H1 (cell line): ENCODE measurements around the gene SRRM4. TPM values are rescaled to one million over a fixed set of nuclear protein-coding genes. Genes with fewer than 3 reads are reported as not detected.

Experiments used
- CTCF ChIA-PET: fragments of 300-600 bp; sonication (Branson Sonifier 250); formaldehyde crosslinking; loops from one replicate; lab custom pipeline; 2021; ENCODE audit not compliant: partially characterized antibody; lab: Charles Lee
- POLR2A ChIA-PET: fragments of 300-600 bp; sonication (Branson Sonifier 250); formaldehyde crosslinking; loops from one replicate; lab custom pipeline; 2021; ENCODE audit warnings: inconsistent platforms; ENCODE audit not compliant: partially characterized antibody; lab: Charles Lee
- DNase-seq, 2 experiments: peaks; one replicate each; pipeline versions ENCODE4 v3.0.0 to v3.0.0-alpha.2; 2010 to 2022; ENCODE audit warnings: low spot score in 2 of 2, low read depth in 1 of 2, mixed read lengths in 1 of 2
- FAIRE-seq: peaks from 2 replicates; lab custom pipeline; 2011; peaks lifted over from hg19 to GRCh38; lab: Jason Lieb, UNC
- H2AFZ ChIP-seq: 2 replicates; pipeline ENCODE4 v1.8.1; 2012; ENCODE audit warnings: low read length, inconsistent platforms
- H2AK5ac ChIP-seq: 2 replicates; pipeline ENCODE4 v1.6.1; 2013; ENCODE audit warnings: low read depth, low read length
- H2BK120ac ChIP-seq: replicated peaks from 2 replicates; pipeline ENCODE3; 2013; ENCODE audit warnings: low read depth, low read length, inconsistent platforms
- H2BK12ac ChIP-seq: 2 replicates; pipeline ENCODE4 v1.6.1; 2013; ENCODE audit warnings: low read depth, low read length
- H2BK15ac ChIP-seq: 2 replicates; pipeline ENCODE4 v1.6.1; 2013; ENCODE audit warnings: low read length
- H2BK20ac ChIP-seq: 2 replicates; pipeline ENCODE4 v1.6.1; 2013; ENCODE audit warnings: low read length
- H2BK5ac ChIP-seq: 2 replicates; pipeline ENCODE4 v1.6.1; 2013; ENCODE audit warnings: low read depth, low read length
- H3K14ac ChIP-seq: 2 replicates; pipeline ENCODE4 v1.6.1; 2013; ENCODE audit warnings: inconsistent platforms; ENCODE audit not compliant: insufficient read length
- H3K18ac ChIP-seq: 2 replicates; pipeline ENCODE4 v1.6.1; 2013; ENCODE audit warnings: low read length; ENCODE audit errors: extremely low read depth
- H3K23ac ChIP-seq: 2 replicates; pipeline ENCODE4 v1.6.1; 2013; ENCODE audit warnings: inconsistent platforms; ENCODE audit not compliant: insufficient read length
- H3K23me2 ChIP-seq: 2 replicates; pipeline ENCODE4 v1.6.1; 2013; ENCODE audit warnings: low read depth, low read length
- H3K27ac ChIP-seq: 2 replicates; pipeline ENCODE4 v1.6.1; 2011; ENCODE audit warnings: low read depth, low read length, inconsistent platforms
- H3K27me3 ChIP-seq, 4 experiments: replicated peaks in 1 of 4; 1 replicate in 1 of 4; 2 replicates in 3 of 4; pipeline versions ENCODE4 v1.6.1 to v1.8.1; 2011 to 2013; ENCODE audit warnings: low read length in 3 of 4, mild to moderate bottlenecking in 3 of 4, inconsistent platforms in 2 of 4, mixed read lengths in 2 of 4, moderate library complexity in 1 of 4; ENCODE audit not compliant: control insufficient read depth in 3 of 4, insufficient read depth in 3 of 4; ENCODE audit errors: extremely low read depth in 1 of 4
- H3K36me3 ChIP-seq, 4 experiments: 2 replicates each; pipeline versions ENCODE4 v1.6.1 to v1.8.1; 2011 to 2013; ENCODE audit warnings: mild to moderate bottlenecking in 4 of 4, low read length in 3 of 4, moderate library complexity in 2 of 4, control low read depth in 1 of 4, inconsistent platforms in 1 of 4; ENCODE audit not compliant: insufficient read depth in 4 of 4, control insufficient read depth in 2 of 4
- H3K4ac ChIP-seq: replicated peaks from 2 replicates; pipeline ENCODE3; 2013; ENCODE audit warnings: low read length, low read depth, mixed read lengths, inconsistent platforms; ENCODE audit not compliant: insufficient read length
- H3K4me1 ChIP-seq, 4 experiments: replicated peaks in 1 of 4; 1 replicate in 1 of 4; 2 replicates in 3 of 4; pipeline versions ENCODE4 v1.6.1 to v1.8.1; 2011 to 2013; ENCODE audit warnings: low read length in 3 of 4, inconsistent platforms in 2 of 4, mixed read lengths in 1 of 4; ENCODE audit not compliant: insufficient read depth in 4 of 4, control insufficient read depth in 3 of 4
- H3K4me2 ChIP-seq, 2 experiments: 2 replicates each; pipeline versions ENCODE4 v1.6.1 to v1.8.1; 2011 to 2013; ENCODE audit warnings: low read depth in 2 of 2, low read length in 2 of 2, control low read depth in 1 of 2, inconsistent platforms in 1 of 2, mild to moderate bottlenecking in 1 of 2; ENCODE audit not compliant: insufficient read depth in 1 of 2
- H3K4me3 ChIP-seq, 4 experiments: fragments of 200-600, 300-600 bp in 1 of 4; sonication (generic), shearing (Covaris generic), sonication (Bioruptor Twin) in 1 of 4; 2 replicates each; pipeline versions ENCODE4 v1.5.1 to v1.8.1; 2011 to 2016; ENCODE audit warnings: low read length in 4 of 4, low read depth in 3 of 4, control low read depth in 2 of 4, inconsistent platforms in 2 of 4, mild to moderate bottlenecking in 2 of 4, mixed read lengths in 1 of 4, moderate library complexity in 1 of 4; ENCODE audit not compliant: insufficient read depth in 2 of 4; ENCODE audit errors: extremely low read depth in 1 of 4
- H3K56ac ChIP-seq: replicated peaks from 2 replicates; pipeline ENCODE3; 2013; ENCODE audit warnings: low read depth, mild to moderate bottlenecking, mixed read lengths, low read length, inconsistent platforms; ENCODE audit not compliant: insufficient read length
- H3K79me1 ChIP-seq: 2 replicates; pipeline ENCODE4 v1.6.1; 2013; ENCODE audit warnings: low read depth, low read length, control low read depth
- H3K79me2 ChIP-seq, 2 experiments: 2 replicates each; pipeline versions ENCODE4 v1.6.1 to v1.8.1; 2012 to 2013; ENCODE audit warnings: low read length in 2 of 2, mild to moderate bottlenecking in 2 of 2, inconsistent platforms in 1 of 2; ENCODE audit not compliant: insufficient read depth in 2 of 2, control insufficient read depth in 1 of 2
- H3K9ac ChIP-seq, 4 experiments: replicated peaks in 1 of 4; 1 replicate in 1 of 4; 2 replicates in 3 of 4; pipeline versions ENCODE4 v1.6.1 to v1.8.1; 2011 to 2013; ENCODE audit warnings: low read depth in 3 of 4, low read length in 3 of 4, control low read depth in 2 of 4, mild to moderate bottlenecking in 2 of 4, moderate library complexity in 2 of 4, inconsistent platforms in 1 of 4; ENCODE audit errors: extremely low read depth in 1 of 4
- H3K9me3 ChIP-seq, 2 experiments: 2 replicates each; pipeline versions ENCODE4 v1.6.1 to v1.8.1; 2012 to 2013; ENCODE audit warnings: mild to moderate bottlenecking in 2 of 2, moderate library complexity in 2 of 2, control low read depth in 1 of 2, inconsistent platforms in 1 of 2, low read depth in 1 of 2, low read length in 1 of 2, mixed read lengths in 1 of 2; ENCODE audit not compliant: insufficient read depth in 2 of 2
- H4K20me1 ChIP-seq, 2 experiments: replicated peaks in 1 of 2; 2 replicates each; pipeline versions ENCODE3 to v1.8.1; 2011 to 2013; ENCODE audit warnings: inconsistent platforms in 2 of 2, low read length in 2 of 2, mild to moderate bottlenecking in 1 of 2; ENCODE audit not compliant: insufficient read depth in 2 of 2, control insufficient read depth in 1 of 2
- H4K5ac ChIP-seq: 2 replicates; pipeline ENCODE4 v1.6.1; 2013; ENCODE audit warnings: low read length, low read depth, mixed read lengths, inconsistent platforms; ENCODE audit not compliant: insufficient read length
- H4K8ac ChIP-seq: 2 replicates; pipeline ENCODE4 v1.8.0; 2013; ENCODE audit warnings: mild to moderate bottlenecking, moderate library complexity, low read length, inconsistent platforms; ENCODE audit not compliant: insufficient read depth; ENCODE audit errors: extremely low read depth
- H4K91ac ChIP-seq: replicated peaks from 2 replicates; pipeline ENCODE3; 2013; ENCODE audit warnings: low read length, mixed read lengths, inconsistent platforms; ENCODE audit not compliant: insufficient read length
- JUN ChIP-seq: IDR thresholded peaks from 2 replicates; pipeline ENCODE4 v1.6.1; 2011; ENCODE audit warnings: low read depth, mild to moderate bottlenecking, improper control_type of control experiment, low read length
- NRF1 ChIP-seq: IDR thresholded peaks from 2 replicates; pipeline ENCODE4 v1.6.1; 2011; ENCODE audit warnings: mild to moderate bottlenecking, low read depth, low read length, improper control_type of control experiment
- RNF2 ChIP-seq: fragments of 200-900, 300-1000 bp; sonication (generic); IDR thresholded peaks from 2 replicates; pipeline ENCODE4 v1.7.1; 2016; ENCODE audit warnings: borderline replicate concordance, low read depth, mild to moderate bottlenecking, antibody characterized with exemption, low read length; ENCODE audit not compliant: poor library complexity, severe bottlenecking; ENCODE audit errors: missing control alignments
- SP2 ChIP-seq: IDR thresholded peaks from 2 replicates; pipeline ENCODE4 v1.6.1; 2012; ENCODE audit warnings: mild to moderate bottlenecking, low read length, inconsistent platforms
- ZNF274 ChIP-seq: IDR thresholded peaks from 2 replicates; pipeline ENCODE4 v1.7.0; 2012; ENCODE audit warnings: low read length, borderline replicate concordance; ENCODE audit errors: extremely low read depth
- WGBS, 2 experiments: shearing (Covaris generic) in 1 of 2; methylation state at CpG; one replicate each; pipeline versions ENCODE4 v1.1.6 to v1.1.7; 2013 to 2015; ENCODE audit warnings: low lambda C conversion rate in 2 of 2, mixed read lengths in 2 of 2, inconsistent platforms in 1 of 2, low coverage in 1 of 2, missing lambda C conversion rate in 1 of 2; ENCODE audit not compliant: insufficient replicate concordance in 2 of 2, insufficient coverage in 1 of 2, insufficient read length in 1 of 2; ENCODE audit errors: extremely low coverage in 1 of 2, missing lambda C conversion rate in 1 of 2; 5-methylcytosine and 5-hydroxymethylcytosine counted together
- polyA plus RNA-seq, 7 experiments: library from polyadenylated mRNA; depleted of rRNA in 3 of 7; stranded (reverse) in 5 of 7; unstranded in 2 of 7; fragments of >200 nt in 5 of 7; fragments of 200-250 nt in 2 of 7; gene quantifications; 1 replicate in 5 of 7; 2 replicates in 1 of 7; 4 replicates in 1 of 7; pipeline versions ENCODE4 v1.2.1 to v1.2.3, GENCODE V29; 2011 to 2013; ENCODE audit warnings: missing spikeins in 2 of 7, mixed read lengths in 2 of 7
- total RNA-seq: library from RNA; stranded (reverse); fragmentation: NEBNext Ultra II Directional; extraction: Animal tissue kit (Norgen Biotek cat#: 25700); gene quantifications from 2 replicates; pipeline ENCODE4 v1.2.1, GENCODE V29; 2021

The SRRM4 gene
- total and polyA plus RNA-seq, 2 of the 8 experiments (the other 6 are each of a cell fraction or from before 2014, with no cell fraction given), result 0.53 to 1.1 TPM

DNA sequence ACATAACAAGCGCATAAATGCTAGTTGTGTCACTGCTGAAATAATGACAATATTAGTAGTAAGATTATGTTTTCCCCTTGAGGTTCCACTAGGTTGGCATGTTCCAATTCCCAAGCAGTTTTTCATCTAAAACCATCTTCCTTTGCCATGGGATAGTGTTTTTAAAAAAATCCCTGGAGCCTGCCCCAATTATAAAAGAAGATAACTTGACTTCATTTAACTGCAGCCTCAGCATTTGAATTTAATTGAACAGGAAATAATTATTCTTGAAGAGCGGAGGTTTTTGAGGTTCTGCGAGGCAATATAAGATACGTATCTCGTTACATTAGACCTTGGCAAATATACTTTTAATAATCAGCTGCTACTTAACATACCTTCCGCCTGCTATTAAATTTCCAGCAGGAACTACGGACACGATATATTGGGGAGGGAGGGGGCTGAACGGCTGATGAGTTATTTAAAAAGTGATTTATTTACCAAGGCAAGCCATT lies 132.2 kb downstream of the SRRM4 start:
- no peak overlapping the region for H3K23ac ChIP-seq
- no peaks in the 10 kb centered on the region for H3K79me2 ChIP-seq
- no peak overlapping the region for H4K8ac ChIP-seq
- H2BK20ac ChIP-seq, result no peak overlapping the region
- no peak overlapping the region for H3K56ac ChIP-seq
- no peaks in the 10 kb centered on the region for H4K20me1 ChIP-seq
- H4K5ac ChIP-seq, result no peak overlapping the region
- no peak overlapping the region for H2BK12ac ChIP-seq
- no peaks in the 10 kb centered on the region for H3K27me3 ChIP-seq
- H3K14ac ChIP-seq, result no peak overlapping the region
- no peak overlapping the region for H2AK5ac ChIP-seq
- H3K9ac ChIP-seq, result no peak overlapping the region
- H3K23me2 ChIP-seq, result no peaks in the 10 kb centered on the region
- ChIA-PET POLR2A (interaction anchor here (1.0 kb wide), 1 partner anchor 17 kb away, joined by 3 read pairs; no protein-coding TSS in a partner anchor), CTCF (interaction anchor here (0.7 to 2.0 kb wide), 8 partner anchors 14 to 123 kb away, joined by 3 to 6 read pairs (median 4); no protein-coding TSS in a partner anchor)
- H3K79me1 ChIP-seq, result no peaks in the 10 kb centered on the region
- H3K4ac ChIP-seq, result no peak overlapping the region
- no peak overlapping the region for H3K18ac ChIP-seq
- H3K27ac ChIP-seq, result no peak overlapping the region
- no peak overlapping the region for H2BK5ac ChIP-seq
- H2BK15ac ChIP-seq, result no peak overlapping the region
- 0 out of 7 replicates have a peak, but pooled peaks cover 0 to 1% (median 0%) of the 10 kb centered on the region in 4 experiments for H3K4me1 ChIP-seq
- no peak overlapping the region for H3K4me3 ChIP-seq
- H3K9me3 ChIP-seq, result peaks cover 14 to 15% of the 10 kb centered on the region in 2 experiments
- DNase-seq (no peak), FAIRE-seq (no peak)
- no peak overlapping the region for H4K91ac ChIP-seq
- 94% methylated on average over 9 of the region's 9 CpGs; no CpG with 5 or more reads in 1 of the 2 experiments for WGBS, 2 experiments
- no peak overlapping the region for H2AFZ ChIP-seq
- no peaks in the 10 kb centered on the region; a peak in 1 of 8 replicates for H3K36me3 ChIP-seq
- H2BK120ac ChIP-seq, result no peak overlapping the region
- H3K4me2 ChIP-seq, result no peak overlapping the region
- TF ChIP-seq ZNF274 (no peak), JUN (no peak), RNF2 (no peak), SP2 (no peak), NRF1 (no peak)
